Cardiac muscle cell (in vitro differentiated cells and primary cell): Measurements from ENCODE around the gene RALGPS1. TPM values are rescaled to one million over a fixed set of nuclear protein-coding genes. Genes with fewer than 3 reads are reported as not detected.

Experiments
- DNase-seq, 2 donors: peaks; one replicate each; pipeline versions ENCODE4 v3.0.0 to v3.0.0-alpha.2; 2010 to 2017; ENCODE audit warnings: low read depth in 1 of 2, low spot score in 1 of 2
- H3K27ac ChIP-seq: fragments of 200-600 bp; sonication (generic); 2 replicates; pipeline ENCODE4 v1.5.1; 2016
- H3K27me3 ChIP-seq: fragments of 200-600 bp; sonication (generic); 2 replicates; pipeline ENCODE4 v1.6.0; 2016; ENCODE audit warnings: control low read depth
- H3K36me3 ChIP-seq: fragments of 200-600 bp; sonication (generic); 2 replicates; pipeline ENCODE4 v1.5.1; 2016; ENCODE audit warnings: control low read depth
- H3K4me1 ChIP-seq: fragments of 200-600 bp; sonication (generic); 2 replicates; pipeline ENCODE4 v1.8.1; 2017; ENCODE audit warnings: low read depth, mild to moderate bottlenecking, mixed run types
- H3K4me3 ChIP-seq: fragments of 200-600 bp; sonication (generic); 2 replicates; pipeline ENCODE4 v1.5.1; 2016; ENCODE audit warnings: mild to moderate bottlenecking
- H3K9me3 ChIP-seq: fragments of 200-600 bp; sonication (generic); 2 replicates; pipeline ENCODE4 v1.5.1; 2017; ENCODE audit warnings: low read depth, mild to moderate bottlenecking, control low read depth
- CTCF ChIP-seq: IDR thresholded peaks from 2 replicates; pipeline ENCODE4 v1.5.1; 2012; ENCODE audit warnings: low read depth, mild to moderate bottlenecking, low read length
- polyA plus RNA-seq: library from polyadenylated mRNA; unstranded; fragments of >200 nt; fragmentation: Nextera tagmentation; extraction: Ambion mirVana; gene quantifications from 2 replicates; pipeline ENCODE4 v1.2.1, GENCODE V29; 2016
- total RNA-seq: library from RNA; depleted of rRNA; stranded (reverse); fragments of >200 nt; gene quantifications from 2 replicates; pipeline ENCODE4 v1.2.3, GENCODE V29; 2016

RALGPS1 gene
- total and polyA plus RNA-seq, 2 experiments from 2014 or later: 14.1 to 16.1 TPM

GRCh38 chr9:126959917-126960316, 45.3 kb downstream of the RALGPS1 start:
- Histone ChIP-seq H3K4me1 (peaks cover 34% of the 10 kb centered on the region), H3K4me3 (no peak overlapping the region), H3K27ac (no peak overlapping the region), H3K36me3 (no peaks in the 10 kb centered on the region), H3K9me3 (no peaks in the 10 kb centered on the region), H3K27me3 (no peaks in the 10 kb centered on the region)
- TF ChIP-seq CTCF: no peak
- DNase-seq: no peak

- TF ChIP-seq CTCF: no peak
- H3K27me3 ChIP-seq: no peaks in the 10 kb centered on the region
- no peaks in the 10 kb centered on the region for H3K36me3 ChIP-seq
- no peaks in the 10 kb centered on the region for H3K9me3 ChIP-seq
- no peak for DNase-seq
- peak overlapping the region; percentile 70 for H3K27ac ChIP-seq
- H3K4me3 ChIP-seq: no peak overlapping the region
- H3K4me1 ChIP-seq: peaks cover 26% of the 10 kb centered on the region
Observed at GRCh38 chr9:126962336-126962735, 47.8 kb downstream of the RALGPS1 start.

- Histone ChIP-seq H3K4me1 (peaks cover 11% of the 10 kb centered on the region), H3K4me3 (no peak overlapping the region), H3K27ac (peak overlapping the region; percentile 67), H3K36me3 (no peaks in the 10 kb centered on the region), H3K9me3 (no peaks in the 10 kb centered on the region), H3K27me3 (no peaks in the 10 kb centered on the region)
- peak in 1 of 2 donors; percentile 26 for DNase-seq
- no peak for TF ChIP-seq CTCF
Observed at GRCh38 chr9:126965077-126965476, 50.5 kb downstream of the RALGPS1 start.

- no peaks in the 10 kb centered on the region for H3K36me3 ChIP-seq
- DNase-seq: peak; percentile 45 to 79
- no peak overlapping the region for H3K4me3 ChIP-seq
- H3K4me1 ChIP-seq: peaks cover 11% of the 10 kb centered on the region
- H3K27ac ChIP-seq: peak overlapping the region; percentile 67
- no peaks in the 10 kb centered on the region for H3K9me3 ChIP-seq
- no peaks in the 10 kb centered on the region for H3K27me3 ChIP-seq
- TF ChIP-seq CTCF: peak; percentile 96
Observed at GRCh38 chr9:126965541-126966428, 51.2 kb downstream of the RALGPS1 start.

- peaks cover 6% of the 10 kb centered on the region for H3K4me1 ChIP-seq
- DNase-seq: no peak
- no peak overlapping the region for H3K27ac ChIP-seq
- no peaks in the 10 kb centered on the region for H3K36me3 ChIP-seq
- no peak for TF ChIP-seq CTCF
- H3K4me3 ChIP-seq: no peak overlapping the region
- H3K27me3 ChIP-seq: no peaks in the 10 kb centered on the region
- H3K9me3 ChIP-seq: no peaks in the 10 kb centered on the region
Observed at GRCh38 chr9:126971261-126971660, 56.7 kb downstream of the RALGPS1 start.
